AML-193 (cell line): ENCODE data around the gene ATRNL1.
"Not testable (repeated sequence)": the region's sequence is repeated elsewhere in the genome, so short reads cannot be mapped to it uniquely, and the experiment has no call there.

Source experiments
- DNase-seq, 2 experiments: peaks; one replicate each; lab custom pipeline; 2025; lab: John Stamatoyannopoulos, UW

The ATRNL1 gene

GRCh38 chr10:115427611-115428010, 334.4 kb downstream of the ATRNL1 start:
- no peak for DNase-seq

GRCh38 chr10:115432188-115432819, 339.1 kb downstream of the ATRNL1 start:
- DNase-seq: peak; percentile 8 to 22

- DNase-seq: no peak
These were observed 343.8 kb downstream of the ATRNL1 start for GRCh38 chr10:115436999-115437398.

- DNase-seq: no peak
These were observed 348.9 kb downstream of the ATRNL1 start for GRCh38 chr10:115441907-115442545.

DNA sequence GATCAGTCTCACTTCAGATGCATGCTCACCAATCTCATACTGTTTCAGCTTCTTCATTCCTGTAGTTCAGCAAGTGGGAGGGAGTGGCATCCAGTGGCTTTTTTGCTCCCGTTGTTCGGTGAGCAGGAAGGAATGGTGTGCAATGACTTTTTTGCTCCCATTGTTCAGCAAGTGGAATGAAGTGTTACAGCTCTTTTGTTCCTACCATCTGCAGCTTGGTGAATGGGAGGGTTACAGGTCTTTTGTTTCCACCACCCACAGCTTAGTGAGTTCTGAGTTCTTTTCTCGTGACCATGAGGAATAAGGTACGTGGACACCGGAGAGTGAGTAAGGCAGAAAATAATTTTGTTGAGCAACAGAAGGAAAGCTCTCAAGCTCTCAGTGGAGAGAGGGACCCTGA, 363.6 kb downstream of the ATRNL1 start:
- DNase-seq: no peak

GRCh38 chr10:115483294-115483693, 390.1 kb downstream of the ATRNL1 start:
- no peak for DNase-seq

DNA sequence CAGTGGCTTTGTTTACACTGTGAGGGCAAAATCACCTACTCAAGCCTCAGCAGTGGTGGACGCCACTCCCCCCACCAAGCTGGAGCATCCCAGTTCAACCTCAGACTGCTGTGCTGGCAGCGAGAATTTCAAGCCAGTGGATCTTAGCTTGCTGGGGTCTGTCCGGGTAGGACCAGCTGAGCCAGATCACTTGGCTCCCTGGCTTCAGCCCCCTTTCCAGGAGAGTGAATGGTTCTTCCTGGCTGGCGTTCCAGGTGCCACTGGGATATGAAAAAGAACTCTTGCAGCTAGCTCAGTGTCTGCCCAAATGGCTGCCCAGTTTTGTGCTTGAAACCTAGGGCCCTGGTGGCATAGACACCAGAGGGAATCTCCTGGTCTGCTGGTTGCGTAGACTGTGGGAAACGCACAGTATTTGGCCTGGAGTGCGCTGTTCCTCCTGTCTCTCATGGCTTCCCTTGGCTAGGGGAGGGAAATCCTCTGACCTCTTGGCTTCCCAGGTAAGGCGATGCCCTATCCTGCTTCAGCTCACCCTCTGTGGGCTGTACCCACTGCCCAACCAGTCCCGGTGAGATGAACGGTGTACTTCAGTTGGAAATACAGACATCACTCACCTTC, 398.5 kb downstream of the ATRNL1 start:
- no peak for DNase-seq

DNA sequence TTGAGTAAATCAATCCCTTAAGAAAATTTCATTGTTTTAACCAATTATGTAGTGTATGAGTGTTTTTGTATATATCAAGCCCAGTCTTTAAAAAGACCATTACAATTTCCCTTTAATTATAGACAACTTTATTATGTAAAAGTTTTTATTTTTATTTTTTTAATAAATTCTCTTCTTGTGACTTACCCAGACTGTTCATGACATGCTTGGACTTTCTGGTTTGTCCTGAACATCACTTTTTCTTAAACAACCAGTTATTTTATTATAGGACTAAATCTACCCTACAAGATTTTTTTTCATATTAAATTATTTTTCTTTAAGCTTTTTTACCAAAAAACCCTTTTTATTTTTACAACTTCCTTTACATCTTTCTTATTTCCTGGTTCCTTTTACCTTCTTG, 410.4 kb downstream of the ATRNL1 start:
- DNase-seq: no peak

DNA sequence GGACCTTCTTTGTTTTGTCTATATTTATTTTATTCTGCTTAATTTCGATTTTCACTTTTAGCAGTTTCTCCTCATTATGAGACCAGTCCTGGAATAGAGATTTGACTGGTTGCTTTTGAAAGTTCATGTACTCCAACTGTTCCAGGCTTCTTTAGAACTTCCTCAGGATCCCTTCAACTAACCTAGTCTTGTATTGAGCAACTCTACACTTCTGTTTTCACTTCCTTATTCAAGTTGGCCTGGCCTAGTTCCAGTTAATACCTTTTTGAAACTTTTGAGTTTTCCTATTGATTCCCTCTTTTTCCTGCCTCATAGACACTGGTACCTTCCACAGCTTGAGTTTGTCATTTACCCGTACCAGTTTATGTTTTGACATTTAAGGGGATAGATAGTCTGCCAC, 421.7 kb downstream of the ATRNL1 start:
- peak; percentile 19 to 31 for DNase-seq

- DNase-seq: no peak
These were observed 432.0 kb downstream of the ATRNL1 start for GRCh38 chr10:115525141-115525540.

- DNase-seq: not testable (repeated sequence)
These were observed 434.5 kb downstream of the ATRNL1 start for GRCh38 chr10:115527682-115528081.

DNA sequence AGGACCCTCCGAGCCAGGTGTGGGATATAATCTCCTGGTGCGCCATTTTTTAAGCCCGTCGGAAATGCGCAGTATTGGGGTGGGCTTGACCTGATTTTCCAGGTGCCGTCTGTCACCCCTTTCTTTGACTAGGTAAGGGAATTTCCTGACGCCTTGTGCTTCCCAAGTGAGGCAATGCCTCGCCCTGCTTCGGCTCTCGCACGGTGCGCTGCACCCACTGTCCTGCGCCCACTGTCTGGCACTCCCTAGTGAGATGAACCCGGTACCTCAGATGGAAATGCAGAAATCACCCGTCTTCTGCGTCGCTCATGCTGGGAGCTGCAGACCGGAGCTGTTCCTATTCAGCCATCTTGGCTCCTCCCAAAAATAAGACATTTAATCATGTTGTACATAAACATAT, 443.2 kb downstream of the ATRNL1 start:
- DNase-seq: not testable (repeated sequence)

DNA sequence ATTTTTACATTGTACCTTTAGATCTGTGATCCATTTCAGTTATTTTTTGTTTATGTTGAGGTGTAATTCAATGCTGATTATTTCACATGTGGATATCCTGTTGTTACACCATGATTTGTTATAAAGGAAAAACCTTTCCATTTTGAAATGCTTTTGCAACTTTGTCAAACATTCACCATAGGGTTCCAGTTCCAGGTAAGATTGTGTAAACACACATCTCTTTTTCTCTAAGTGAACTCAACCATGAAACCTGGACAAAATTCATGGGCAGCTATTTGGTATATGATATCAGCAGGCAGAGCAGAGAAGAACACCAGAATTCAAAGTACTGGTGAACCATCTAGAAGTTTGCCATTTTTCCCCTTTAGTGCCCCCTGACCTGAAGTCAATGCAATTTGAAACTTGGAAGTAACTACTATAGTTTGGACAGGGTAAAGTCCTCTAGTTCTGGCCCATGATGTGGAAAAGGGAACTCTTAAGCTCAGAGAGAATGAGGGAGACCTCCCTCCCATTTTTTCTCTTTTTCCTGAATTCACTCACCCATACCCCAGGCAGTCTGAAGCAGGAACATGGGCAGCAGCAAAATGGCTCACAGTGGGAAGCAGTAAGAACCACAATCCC, 446.1 kb downstream of the ATRNL1 start:
- DNase-seq: no peak

DNA sequence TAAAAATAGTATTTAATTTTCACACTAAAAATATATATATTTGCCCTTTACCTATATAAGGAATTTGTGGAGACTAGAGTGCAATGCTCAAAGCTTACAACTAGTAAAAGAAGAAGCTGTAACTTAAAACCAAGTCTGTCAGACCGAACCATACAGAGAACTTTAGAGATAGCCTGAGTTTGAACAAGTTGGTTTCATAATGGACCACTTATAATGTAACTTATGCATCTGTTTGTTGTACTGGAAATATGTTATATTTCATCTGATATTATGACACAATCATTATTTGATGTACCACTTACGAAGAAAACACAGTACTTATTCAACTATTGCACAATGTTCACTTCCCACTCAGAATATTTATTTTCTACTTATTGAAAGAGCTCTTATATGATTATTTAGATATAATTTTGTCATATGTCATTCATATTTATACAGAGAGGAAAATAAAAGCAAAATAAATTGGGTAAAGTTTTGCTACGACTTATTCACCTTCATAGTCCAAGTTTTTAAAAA, 462.8 kb downstream of the ATRNL1 start:
- no peak for DNase-seq

DNA sequence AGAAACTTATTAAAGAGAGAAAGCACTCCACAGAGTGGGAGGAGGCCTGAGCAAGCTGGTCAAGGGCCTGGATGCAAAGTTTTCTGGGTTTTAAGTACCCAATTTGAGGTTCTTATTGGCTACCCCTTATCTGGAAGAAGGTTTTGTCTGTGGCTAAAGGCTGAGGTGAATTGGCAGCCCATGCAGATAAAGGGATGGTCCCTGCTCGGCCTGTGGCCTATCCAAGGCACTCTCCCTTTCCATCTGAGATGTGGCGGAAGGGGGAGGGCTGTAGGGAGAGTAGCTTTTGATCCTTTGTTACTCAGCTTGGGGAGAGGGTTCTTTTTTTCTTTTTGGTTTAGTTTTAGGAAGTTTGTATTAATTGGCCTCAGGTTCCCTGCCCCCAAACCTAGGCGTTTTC, 465.1 kb downstream of the ATRNL1 start:
- no peak for DNase-seq

DNA sequence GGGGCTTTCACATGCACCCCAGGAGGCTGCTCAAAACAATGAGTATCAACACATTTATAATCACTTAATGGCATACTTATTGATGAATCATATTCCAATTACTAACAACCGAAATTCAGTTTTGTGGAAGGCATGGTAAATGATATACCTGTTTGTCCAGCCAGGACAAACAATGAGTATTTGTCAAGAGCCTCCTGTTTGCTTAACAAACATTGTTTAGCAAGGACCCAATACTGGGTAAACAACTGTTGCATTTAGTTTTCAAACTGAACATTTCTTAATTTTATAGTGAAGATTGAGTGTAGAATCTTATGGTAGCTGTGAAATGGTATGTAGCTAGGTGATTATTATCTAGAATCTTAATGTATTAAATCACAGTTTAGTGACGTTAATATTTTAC, 473.7 kb downstream of the ATRNL1 start:
- DNase-seq: no peak

DNA sequence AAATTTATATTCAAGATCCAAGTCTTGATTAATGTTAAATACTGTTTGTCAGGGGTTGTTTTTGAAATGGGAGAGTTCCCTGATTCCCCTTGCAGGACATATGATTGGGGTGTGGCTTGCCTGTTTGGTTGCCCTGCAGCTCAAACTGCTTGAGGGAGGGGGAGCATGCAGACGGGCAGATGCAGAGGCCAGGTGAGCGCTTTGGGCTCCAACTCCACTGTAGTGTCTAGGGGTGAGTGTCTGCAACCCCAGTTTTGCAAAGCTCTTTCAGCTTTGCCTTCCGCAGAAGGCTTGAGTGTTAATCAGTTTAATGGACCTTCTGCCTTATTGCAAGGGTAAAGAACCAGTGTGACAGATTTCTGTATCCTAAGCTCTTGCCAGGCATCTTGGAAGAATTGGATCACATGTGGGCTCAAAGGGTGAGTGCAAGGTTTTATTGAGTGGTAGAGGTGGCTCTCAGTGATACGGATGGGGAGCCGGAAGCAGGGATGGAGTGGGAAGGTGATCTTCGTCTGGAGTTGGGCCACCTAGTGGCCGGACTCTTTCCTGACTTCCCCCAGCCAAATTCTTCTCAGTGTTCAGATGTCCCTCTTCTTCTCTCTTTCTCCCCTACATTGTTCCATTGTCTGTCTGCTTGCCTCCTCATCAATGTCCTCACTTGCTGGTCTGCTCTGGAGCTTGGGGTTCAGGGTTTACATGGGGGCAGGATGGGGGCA, 479.7 kb downstream of the ATRNL1 start:
- no peak for DNase-seq

DNA sequence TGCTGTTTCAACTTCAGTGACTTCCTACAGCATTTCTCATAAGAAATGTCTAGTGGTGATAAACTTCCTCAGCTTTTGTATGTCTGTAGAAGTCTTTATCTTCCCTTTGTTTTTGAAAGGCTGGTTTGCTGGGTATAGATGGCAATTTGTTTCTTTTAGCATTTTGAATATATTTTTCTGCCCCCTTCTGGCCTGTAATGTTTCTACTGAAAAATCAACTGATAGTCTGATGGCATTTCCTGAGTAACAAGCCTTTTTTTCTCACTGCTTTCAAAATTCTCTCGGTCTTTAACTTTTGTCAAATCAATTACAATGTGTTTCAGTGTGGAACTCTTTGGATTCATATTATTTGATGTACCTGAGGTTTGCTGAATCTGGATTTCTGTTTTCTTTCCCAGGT, 487.1 kb downstream of the ATRNL1 start:
- DNase-seq: no peak

DNA sequence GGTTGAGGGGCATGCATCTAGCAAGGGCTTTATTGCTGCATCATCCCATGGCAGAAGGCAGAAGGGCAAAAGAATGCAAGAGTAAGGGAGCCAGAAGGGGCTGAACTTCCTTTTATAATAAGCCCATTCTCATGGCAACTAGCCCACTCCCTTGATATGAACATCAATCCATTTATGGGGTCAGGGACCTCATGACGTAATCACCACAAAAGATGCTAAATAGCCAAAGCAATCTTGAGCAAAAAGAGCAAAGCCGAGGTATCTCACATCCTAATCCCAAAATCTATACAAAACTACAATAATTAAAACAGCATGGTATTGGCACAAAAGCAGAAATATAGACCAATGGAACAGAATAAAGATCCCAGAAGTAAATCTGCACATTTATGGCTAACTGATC, 499.9 kb downstream of the ATRNL1 start:
- DNase-seq: no peak

DNA sequence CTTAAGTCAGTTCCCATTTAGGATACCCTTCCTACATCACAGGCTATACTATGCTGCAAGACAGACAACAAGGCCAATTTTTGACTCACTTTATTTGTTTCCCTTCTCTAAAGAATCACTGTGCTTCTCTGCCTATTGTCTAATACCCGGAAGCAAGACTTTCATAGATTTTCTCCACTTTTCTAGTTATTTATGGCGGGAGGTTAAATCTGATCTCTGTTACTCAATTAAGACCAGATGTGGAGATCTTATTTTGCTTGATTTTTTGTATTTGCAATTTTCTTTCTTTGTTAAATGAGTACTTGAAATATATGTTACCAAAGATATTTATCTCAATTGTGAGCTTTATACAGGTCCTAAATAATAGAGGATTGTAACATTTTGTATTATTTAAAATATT, 511.5 kb downstream of the ATRNL1 start:
- DNase-seq: no peak

GRCh38 chr10:115606086-115606485, 512.9 kb downstream of the ATRNL1 start:
- DNase-seq: no peak

GRCh38 chr10:115606741-115607140, 513.6 kb downstream of the ATRNL1 start:
- no peak for DNase-seq
